IMR-90 (cell line): ENCODE measurements around the gene DOCK4.

Source experiments
- CTCF ChIP-seq: conservative IDR thresholded peaks from 2 replicates; pipeline ENCODE4 v1.5.1; 2012; ENCODE audit warnings: mild to moderate bottlenecking, low read depth, low read length, improper control_type of control experiment
- POLR2A ChIP-seq: IDR thresholded peaks from 2 replicates; pipeline ENCODE4 v1.6.1; 2012; ENCODE audit warnings: mild to moderate bottlenecking, low read depth, low read length
- USF2 ChIP-seq: fragments of 150-350 bp; IDR thresholded peaks from 2 replicates; pipeline ENCODE4 v1.6.1; 2017; ENCODE audit warnings: mild to moderate bottlenecking, antibody characterized with exemption, low read length, low read depth

GRCh38 chr7:111919631-111920179, 286.5 kb downstream of the DOCK4 start:
- TF ChIP-seq POLR2A, result no peak
- no peak for TF ChIP-seq CTCF
- TF ChIP-seq USF2, result no peak
